PC-3 (cell line): ENCODE results near the gene TSPY8.
"Not testable (repeated sequence)": the region's sequence is repeated elsewhere in the genome, so short reads cannot be mapped to it uniquely, and the experiment has no call there.

Experiments
- EZH2phosphoT487 ChIP-seq: fragments of 300-600 bp; sonication (generic); IDR thresholded peaks from 2 replicates; pipeline ENCODE4 v1.6.1; 2018; ENCODE audit warnings: mild to moderate bottlenecking, antibody characterized with exemption, low read length, borderline replicate concordance
- TF ChIP-seq, protein P1 (sequence below): fragments of 300-600 bp; sonication (generic); conservative IDR thresholded peaks from 2 replicates; pipeline ENCODE4 v1.5.1; 2017; ENCODE audit warnings: antibody characterized with exemption, low read depth, mild to moderate bottlenecking, low read length

DNA sequence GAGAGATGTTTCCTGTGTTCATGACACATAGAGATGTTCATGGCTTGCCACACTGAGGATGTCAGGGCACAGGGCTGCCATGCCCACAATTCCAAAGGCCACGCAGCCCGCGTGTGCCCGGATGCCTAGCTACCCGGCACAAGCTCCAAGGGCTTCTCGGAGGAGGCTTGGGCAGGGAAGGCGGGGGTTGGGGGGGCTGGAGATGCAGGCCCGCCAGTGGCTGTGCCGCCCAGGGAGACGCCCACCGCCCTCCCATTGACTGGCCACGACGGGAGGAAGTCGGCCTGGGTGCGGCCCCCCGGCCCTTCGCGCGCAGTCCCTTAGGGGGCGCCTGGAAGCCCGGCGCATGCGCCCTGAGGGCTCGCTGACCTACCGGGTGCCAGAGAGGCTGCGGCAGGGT, 20.4 kb upstream of the TSPY8 start, which contains the start of gene TSPY4:
- TF ChIP-seq, protein P1, sequence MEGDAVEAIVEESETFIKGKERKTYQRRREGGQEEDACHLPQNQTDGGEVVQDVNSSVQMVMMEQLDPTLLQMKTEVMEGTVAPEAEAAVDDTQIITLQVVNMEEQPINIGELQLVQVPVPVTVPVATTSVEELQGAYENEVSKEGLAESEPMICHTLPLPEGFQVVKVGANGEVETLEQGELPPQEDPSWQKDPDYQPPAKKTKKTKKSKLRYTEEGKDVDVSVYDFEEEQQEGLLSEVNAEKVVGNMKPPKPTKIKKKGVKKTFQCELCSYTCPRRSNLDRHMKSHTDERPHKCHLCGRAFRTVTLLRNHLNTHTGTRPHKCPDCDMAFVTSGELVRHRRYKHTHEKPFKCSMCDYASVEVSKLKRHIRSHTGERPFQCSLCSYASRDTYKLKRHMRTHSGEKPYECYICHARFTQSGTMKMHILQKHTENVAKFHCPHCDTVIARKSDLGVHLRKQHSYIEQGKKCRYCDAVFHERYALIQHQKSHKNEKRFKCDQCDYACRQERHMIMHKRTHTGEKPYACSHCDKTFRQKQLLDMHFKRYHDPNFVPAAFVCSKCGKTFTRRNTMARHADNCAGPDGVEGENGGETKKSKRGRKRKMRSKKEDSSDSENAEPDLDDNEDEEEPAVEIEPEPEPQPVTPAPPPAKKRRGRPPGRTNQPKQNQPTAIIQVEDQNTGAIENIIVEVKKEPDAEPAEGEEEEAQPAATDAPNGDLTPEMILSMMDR: not testable (repeated sequence)
- not testable (repeated sequence) for TF ChIP-seq EZH2phosphoT487
